OCI-LY3 (cell line): Measurements from ENCODE around the gene KLHL2.

Source experiments
- H2AFZ ChIP-seq: fragments of 200-600, 300-600 bp; shearing (Covaris generic); 2 replicates; pipeline ENCODE4 v1.6.0; 2014; ENCODE audit warnings: antibody characterized with exemption, low read depth, low read length
- H3K27ac ChIP-seq: fragments of 200-600, 300-600 bp; sonication (generic); 2 replicates; pipeline ENCODE4 v1.5.1; 2014; ENCODE audit warnings: mild to moderate bottlenecking, low read length, moderate library complexity, mixed read lengths
- H3K27me3 ChIP-seq: fragments of 200-600, 300-600 bp; sonication (generic); 2 replicates; pipeline ENCODE4 v1.6.1; 2014; ENCODE audit warnings: low read depth, low read length, mixed read lengths
- H3K36me3 ChIP-seq: fragments of 200-600, 300-600 bp; sonication (generic); replicated peaks from 2 replicates; pipeline ENCODE3; 2014; ENCODE audit warnings: low read depth, low read length, mixed read lengths
- H3K4me1 ChIP-seq: fragments of 300-600, 200-600 bp; sonication (generic); 2 replicates; pipeline ENCODE4 v1.6.1; 2014; ENCODE audit warnings: low read length, mixed read lengths
- H3K4me2 ChIP-seq: fragments of 200-600, 300-600 bp; sonication (generic); 2 replicates; pipeline ENCODE4 v1.6.1; 2014; ENCODE audit warnings: low read length, mixed read lengths
- H3K4me3 ChIP-seq: fragments of 300-600, 200-600 bp; sonication (generic); 2 replicates; pipeline ENCODE4 v1.5.1; 2014; ENCODE audit warnings: antibody characterized with exemption, mild to moderate bottlenecking, low read length, moderate library complexity
- H3K79me2 ChIP-seq: fragments of 300-600, 200-600 bp; shearing (Covaris generic); 2 replicates; pipeline ENCODE4 v1.6.1; 2014; ENCODE audit warnings: mild to moderate bottlenecking, low read length, mixed read lengths
- H3K9ac ChIP-seq: fragments of 300-600, 200-600 bp; shearing (Covaris generic); 2 replicates; pipeline ENCODE4 v1.6.0; 2014; ENCODE audit warnings: mild to moderate bottlenecking, low read length, moderate library complexity
- H3K9me3 ChIP-seq: fragments of 200-600, 300-600 bp; shearing (Covaris generic); 2 replicates; pipeline ENCODE4 v1.6.1; 2014; ENCODE audit warnings: low read length, mixed read lengths; ENCODE audit not compliant: insufficient read depth
- H4K20me1 ChIP-seq: fragments of 200-600, 300-600 bp; sonication (generic); 2 replicates; pipeline ENCODE4 v1.6.1; 2016; ENCODE audit warnings: low read length, mixed read lengths; ENCODE audit not compliant: insufficient read depth
- CTCF ChIP-seq: fragments of 200-600, 300-600 bp; sonication (generic); IDR thresholded peaks from 2 replicates; pipeline ENCODE4 v1.5.1; 2014; ENCODE audit warnings: antibody characterized with exemption, low read length, low read depth
- EZH2phosphoT487 ChIP-seq: fragments of 200-600 bp; shearing (Covaris generic); IDR thresholded peaks from 2 replicates; pipeline ENCODE4 v1.6.1; 2018; ENCODE audit warnings: antibody characterized with exemption, mixed run types, low read depth

KLHL2 gene

GRCh38 chr4:165361810-165362209 is 154.4 kb downstream of the KLHL2 start:
- peaks cover 6% of the 10 kb centered on the region; the same call in 1 of the 2 replicates for H3K27me3 ChIP-seq
- no peak overlapping the region for H3K4me2 ChIP-seq
- TF ChIP-seq CTCF: no peak
- no peaks in the 10 kb centered on the region for H3K9me3 ChIP-seq
- no peak overlapping the region for H2AFZ ChIP-seq
- H3K79me2 ChIP-seq: no peaks in the 10 kb centered on the region
- no peak overlapping the region for H3K4me3 ChIP-seq
- no peak overlapping the region for H3K9ac ChIP-seq
- no peaks in the 10 kb centered on the region for H3K4me1 ChIP-seq
- H3K27ac ChIP-seq: no peak overlapping the region
- no peaks in the 10 kb centered on the region for H4K20me1 ChIP-seq
- no peaks in the 10 kb centered on the region for H3K36me3 ChIP-seq

DNA sequence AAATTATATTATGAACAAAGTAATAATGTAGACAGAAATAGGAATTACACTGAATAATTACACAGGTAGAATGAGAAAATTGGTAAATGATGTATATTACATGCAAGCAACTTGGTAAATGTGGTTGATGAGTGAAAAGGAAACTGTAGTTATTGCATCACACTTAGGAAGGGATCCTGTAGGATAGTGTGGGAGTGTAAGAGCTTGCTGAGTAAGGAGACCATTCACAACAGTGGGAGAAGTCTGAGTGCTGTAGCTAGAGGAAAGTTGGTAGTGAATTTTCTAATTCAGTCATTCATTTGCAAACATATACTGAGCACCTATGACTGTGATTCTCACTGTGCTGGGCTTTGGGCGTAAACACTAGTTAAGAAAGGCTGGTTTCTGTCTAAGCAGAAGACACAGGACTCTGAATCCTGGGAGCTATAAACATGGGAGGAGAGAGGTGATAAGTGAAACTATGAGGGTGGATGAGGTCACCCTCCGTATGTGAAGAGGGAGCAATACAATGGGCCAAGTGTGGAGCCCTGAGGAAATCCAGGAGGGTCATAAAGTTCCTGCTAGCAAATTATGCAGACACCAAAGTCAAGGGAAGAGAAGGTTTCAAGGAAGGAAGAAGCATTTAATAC is 157.2 kb downstream of the KLHL2 start:
- H3K4me1 ChIP-seq: no peaks in the 10 kb centered on the region
- no peak overlapping the region for H3K4me2 ChIP-seq
- peaks cover 6% of the 10 kb centered on the region; the same call in 1 of the 2 replicates for H3K27me3 ChIP-seq
- H3K36me3 ChIP-seq: no peaks in the 10 kb centered on the region
- no peaks in the 10 kb centered on the region for H3K79me2 ChIP-seq
- H4K20me1 ChIP-seq: no peaks in the 10 kb centered on the region
- no peaks in the 10 kb centered on the region for H3K9me3 ChIP-seq
- TF ChIP-seq EZH2phosphoT487 (no peak), CTCF (no peak)
- H3K27ac ChIP-seq: no peak overlapping the region
- no peak overlapping the region for H3K4me3 ChIP-seq
- no peak overlapping the region for H2AFZ ChIP-seq
- no peak overlapping the region for H3K9ac ChIP-seq

DNA sequence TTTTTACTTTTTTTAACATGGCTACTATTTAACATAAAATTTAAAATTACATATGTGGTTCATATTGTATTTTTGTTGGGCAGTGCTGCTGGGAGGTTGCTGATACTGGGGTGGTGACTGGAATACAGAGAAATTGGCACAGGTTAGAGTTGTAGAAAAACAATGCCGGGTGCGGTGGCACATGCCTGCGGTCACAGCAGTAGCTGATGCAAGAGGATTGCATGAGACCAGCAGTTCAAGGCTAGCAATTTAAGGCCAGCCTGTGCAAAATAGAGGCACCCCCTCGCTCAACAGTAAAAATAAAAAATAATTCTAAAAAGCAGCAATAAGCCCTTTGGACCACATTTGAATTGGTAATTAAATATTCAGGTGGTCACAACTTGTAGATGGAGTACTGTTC is 159.7 kb downstream of the KLHL2 start:
- no peaks in the 10 kb centered on the region for H3K79me2 ChIP-seq
- H3K36me3 ChIP-seq: no peaks in the 10 kb centered on the region
- no peak overlapping the region for H3K4me3 ChIP-seq
- no peaks in the 10 kb centered on the region for H3K9me3 ChIP-seq
- no peak overlapping the region for H2AFZ ChIP-seq
- H3K9ac ChIP-seq: no peak overlapping the region
- TF ChIP-seq CTCF: no peak
- TF ChIP-seq EZH2phosphoT487: no peak
- H3K4me1 ChIP-seq: no peaks in the 10 kb centered on the region
- no peak overlapping the region for H3K27ac ChIP-seq
- H3K27me3 ChIP-seq: no peaks in the 10 kb centered on the region
- no peak overlapping the region for H3K4me2 ChIP-seq
- H4K20me1 ChIP-seq: no peaks in the 10 kb centered on the region

GRCh38 chr4:165368114-165368513 is 160.8 kb downstream of the KLHL2 start:
- no peak overlapping the region for H2AFZ ChIP-seq
- no peak overlapping the region for H3K4me3 ChIP-seq
- no peaks in the 10 kb centered on the region for H3K36me3 ChIP-seq
- no peaks in the 10 kb centered on the region for H4K20me1 ChIP-seq
- H3K9me3 ChIP-seq: no peaks in the 10 kb centered on the region
- no peak for TF ChIP-seq EZH2phosphoT487
- no peak overlapping the region for H3K4me2 ChIP-seq
- no peak overlapping the region for H3K9ac ChIP-seq
- no peak overlapping the region for H3K27ac ChIP-seq
- H3K27me3 ChIP-seq: no peaks in the 10 kb centered on the region
- no peaks in the 10 kb centered on the region for H3K79me2 ChIP-seq
- H3K4me1 ChIP-seq: no peaks in the 10 kb centered on the region

DNA sequence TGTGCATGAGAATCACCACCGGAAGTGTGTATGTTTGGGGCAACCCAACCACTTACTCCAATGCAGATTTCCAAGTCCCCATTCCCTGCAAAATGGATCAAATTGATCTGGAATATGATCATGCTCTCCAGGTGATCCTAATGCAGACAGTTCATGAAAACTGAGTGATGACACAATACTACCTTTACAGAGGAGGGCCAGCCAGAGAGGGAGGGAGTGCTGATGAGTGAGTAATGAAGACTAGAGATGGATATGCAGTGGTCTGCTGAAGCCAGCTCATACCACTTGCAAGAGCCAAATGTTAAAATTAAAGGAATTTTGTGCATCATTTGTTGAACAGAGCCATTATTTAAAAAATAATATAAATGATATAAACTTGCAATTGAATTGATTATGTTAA is 161.2 kb downstream of the KLHL2 start:
- no peaks in the 10 kb centered on the region for H3K79me2 ChIP-seq
- H3K36me3 ChIP-seq: no peaks in the 10 kb centered on the region
- H3K4me1 ChIP-seq: no peaks in the 10 kb centered on the region
- no peaks in the 10 kb centered on the region for H3K9me3 ChIP-seq
- no peak overlapping the region for H3K9ac ChIP-seq
- TF ChIP-seq CTCF (no peak), EZH2phosphoT487 (no peak)
- H3K4me2 ChIP-seq: no peak overlapping the region
- H3K27ac ChIP-seq: no peak overlapping the region
- no peaks in the 10 kb centered on the region for H4K20me1 ChIP-seq
- H3K4me3 ChIP-seq: no peak overlapping the region
- H2AFZ ChIP-seq: no peak overlapping the region
- H3K27me3 ChIP-seq: no peaks in the 10 kb centered on the region
